HCT116 (cell line): ENCODE results near the gene SENP1. TPM values are rescaled to one million over a fixed set of nuclear protein-coding genes. Genes with fewer than 3 reads are reported as not detected.

Source experiments
- ATAC-seq: fragments of 200-7000 bp; cut with Tn5 transposase; 2 replicates; pipeline ENCODE4 v1.9.1; 2020; ENCODE audit warnings: mild to moderate bottlenecking, moderate library complexity
- BruUV-seq: library from RNA; stranded (reverse); fragments of 400-500 nt; replicated peaks from 2 replicates; lab custom pipeline; 2021; lab: Mats Ljungman, UMichigan
- CTCF ChIA-PET: fragments of 300-600 bp; sonication (Branson Sonifier 250); formaldehyde crosslinking; loops from one replicate; lab custom pipeline; 2021; ENCODE audit warnings: antibody characterized with exemption; lab: Charles Lee
- POLR2A ChIA-PET: fragments of 300-600, 350-600 bp; sonication (Branson Sonifier 250); formaldehyde crosslinking; loops from one replicate; lab custom pipeline; 2021; ENCODE audit warnings: antibody characterized with exemption; lab: Charles Lee
- RAD21 ChIA-PET, 2 experiments: fragments of 300-600 bp; sonication (Branson Sonifier 250); formaldehyde crosslinking; loops; one replicate each; lab custom pipeline; 2023; ENCODE audit warnings: low total read pairs in 2 of 2; ENCODE audit not compliant: uncharacterized antibody in 2 of 2, unreplicated experiment in 2 of 2, low non-redundant PET in 1 of 2; lab: Charles Lee
- DNase-seq: peaks from one replicate; pipeline ENCODE4 v3.0.0-alpha.2; 2010; ENCODE audit warnings: low read depth, low spot score
- H2AFZ ChIP-seq: fragments of 200-600 bp; shearing (Covaris generic), sonication (generic); 2 replicates; pipeline ENCODE4 v1.6.1; 2017; ENCODE audit warnings: low read depth, mixed run types, mixed read lengths, antibody characterized with exemption, low read length; ENCODE audit not compliant: poor library complexity, severe bottlenecking
- H3K27ac ChIP-seq: 2 replicates; pipeline ENCODE4 v1.5.1; 2012; ENCODE audit warnings: low read depth, low read length
- H3K27me3 ChIP-seq: fragments of 200-600 bp; sonication (generic); 2 replicates; pipeline ENCODE4 v1.6.1; 2016; ENCODE audit warnings: mixed run types, low read length, mixed read lengths; ENCODE audit not compliant: insufficient read depth
- H3K36me3 ChIP-seq, 2 experiments: fragments of 200-500 bp in 1 of 2; fragments of 200-600 bp in 1 of 2; sonication (Bioruptor generic) in 1 of 2; sonication (generic) in 1 of 2; 2 replicates each; pipeline versions ENCODE4 v1.5.1 to v1.6.1; 2014 to 2016; ENCODE audit warnings: low read length in 2 of 2, inconsistent platforms in 1 of 2, mixed read lengths in 1 of 2, mixed run types in 1 of 2; ENCODE audit not compliant: insufficient read depth in 2 of 2, control insufficient read depth in 1 of 2
- H3K4me1 ChIP-seq, 2 experiments: fragments of 200-600 bp in 1 of 2; sonication (generic) in 1 of 2; 2 replicates each; pipeline versions ENCODE4 v1.5.1 to v1.6.1; 2012 to 2017; ENCODE audit warnings: low read length in 2 of 2, inconsistent platforms in 1 of 2, mild to moderate bottlenecking in 1 of 2, mixed read lengths in 1 of 2, mixed run types in 1 of 2, moderate library complexity in 1 of 2; ENCODE audit not compliant: insufficient read depth in 2 of 2, control insufficient read depth in 1 of 2
- H3K4me2 ChIP-seq: fragments of 200-600 bp; sonication (generic); 2 replicates; pipeline ENCODE4 v1.6.1; 2017; ENCODE audit warnings: mixed run types, low read length, mixed read lengths
- H3K4me3 ChIP-seq, 2 experiments: fragments of 200-600 bp in 1 of 2; sonication (generic) in 1 of 2; replicated peaks in 1 of 2; 2 replicates each; pipeline ENCODE4 v1.5.1; 2011 to 2016; ENCODE audit warnings: low read length in 2 of 2, control low read depth in 1 of 2, low read depth in 1 of 2, mild to moderate bottlenecking in 1 of 2, mixed read lengths in 1 of 2, mixed run types in 1 of 2
- H3K79me2 ChIP-seq: fragments of 200-600 bp; sonication (generic); 2 replicates; pipeline ENCODE4 v1.6.1; 2017; ENCODE audit warnings: mild to moderate bottlenecking, mixed run types, low read length, moderate library complexity, mixed read lengths; ENCODE audit not compliant: insufficient read depth
- H3K9ac ChIP-seq: fragments of 200-600 bp; sonication (generic); 2 replicates; pipeline ENCODE4 v1.6.1; 2016; ENCODE audit warnings: low read length, mixed read lengths
- H3K9me2 ChIP-seq: fragments of 200-600 bp; sonication (generic), shearing (Covaris generic); 2 replicates; pipeline ENCODE4 v1.6.1; 2017; ENCODE audit warnings: mixed run types, mild to moderate bottlenecking, moderate library complexity; ENCODE audit not compliant: insufficient read depth
- H3K9me3 ChIP-seq, 2 experiments: fragments of 200-500 bp in 1 of 2; fragments of 200-600 bp in 1 of 2; sonication (Bioruptor generic) in 1 of 2; sonication (generic) in 1 of 2; 2 replicates each; pipeline ENCODE4 v1.6.1; 2014 to 2017; ENCODE audit warnings: low read length in 2 of 2, mixed read lengths in 2 of 2, inconsistent platforms in 1 of 2, low read depth in 1 of 2, mild to moderate bottlenecking in 1 of 2, mixed run types in 1 of 2, moderate library complexity in 1 of 2; ENCODE audit not compliant: control insufficient read depth in 1 of 2, insufficient read depth in 1 of 2
- H4K20me1 ChIP-seq: fragments of 200-600 bp; sonication (generic), shearing (Covaris generic); 2 replicates; pipeline ENCODE4 v1.6.1; 2017; ENCODE audit warnings: mixed run types, mild to moderate bottlenecking, moderate library complexity; ENCODE audit not compliant: insufficient read depth
- CBX3 ChIP-seq: IDR thresholded peaks from 2 replicates; pipeline ENCODE4 v1.6.1; 2012; ENCODE audit warnings: low read depth
- CEBPB ChIP-seq: IDR thresholded peaks from 2 replicates; pipeline ENCODE4 v1.6.1; 2012; ENCODE audit warnings: low read depth
- EGR1 ChIP-seq: IDR thresholded peaks from 2 replicates; pipeline ENCODE4 v1.6.1; 2012; ENCODE audit warnings: low read depth
- ELF1 ChIP-seq: IDR thresholded peaks from 2 replicates; pipeline ENCODE4 v1.6.1; 2012; ENCODE audit warnings: low read depth, borderline replicate concordance
- EZH2 ChIP-seq: fragments of 200-600 bp; sonication (generic); IDR thresholded peaks from 2 replicates; pipeline ENCODE4 v1.6.1; 2017; ENCODE audit warnings: antibody characterized with exemption, mixed run types
- EZH2phosphoT487 ChIP-seq: fragments of 200-600 bp; IDR thresholded peaks from 2 replicates; pipeline ENCODE4 v1.6.1; 2018; ENCODE audit warnings: antibody characterized with exemption, borderline replicate concordance
- FOSL1 ChIP-seq: IDR thresholded peaks from 2 replicates; pipeline ENCODE4 v1.6.1; 2012; ENCODE audit warnings: low read depth
- JUND ChIP-seq: IDR thresholded peaks from 2 replicates; pipeline ENCODE4 v1.6.1; 2012
- POLR2AphosphoS5 ChIP-seq: IDR thresholded peaks from 2 replicates; pipeline ENCODE4 v1.6.1; 2011; ENCODE audit warnings: mild to moderate bottlenecking, low read depth, low read length, moderate library complexity
- RAD21 ChIP-seq: IDR thresholded peaks from 2 replicates; pipeline ENCODE4 v1.6.1; 2012; ENCODE audit warnings: low read depth, mild to moderate bottlenecking
- TCF7L2 ChIP-seq: IDR thresholded peaks from 2 replicates; pipeline ENCODE4 v1.7.0; 2011; ENCODE audit warnings: borderline replicate concordance, inconsistent platforms; ENCODE audit not compliant: insufficient read depth, insufficient read length; ENCODE audit errors: extremely low read depth
- YY1 ChIP-seq: IDR thresholded peaks from 2 replicates; pipeline ENCODE4 v1.6.1; 2011; ENCODE audit warnings: low read length, low read depth, moderate library complexity, mild to moderate bottlenecking; ENCODE audit not compliant: insufficient replicate concordance; ENCODE audit errors: extremely low read depth
- ZFX ChIP-seq: fragments of 450-650 bp; IDR thresholded peaks from 2 replicates; pipeline ENCODE4 v1.6.1; 2017
- ZNF274 ChIP-seq: fragments of 200-500 bp; sonication (Bioruptor generic); IDR thresholded peaks from 2 replicates; pipeline ENCODE4 v1.6.1; 2014; ENCODE audit warnings: mild to moderate bottlenecking, low read depth, low read length, inconsistent platforms
- intact Hi-C: fragments of 100-400 bp; cut with micrococcal nuclease; formaldehyde crosslinking; loops from 2 replicates; pipeline ENCODE4 v1.10.0; 2022
- total RNA-seq: library from RNA; stranded (reverse); gene quantifications from one replicate; pipeline ENCODE4 v1.2.1, GENCODE V29; 2021; ENCODE audit not compliant: unreplicated experiment

Gene SENP1
- total RNA-seq, 1 experiment from 2014 or later = 17.7 TPM

- Histone ChIP-seq H3K9me3 (no peaks in the 10 kb centered on the region), H3K9ac (no peak overlapping the region), H3K4me3 (no peak overlapping the region), H3K4me1 (no peaks in the 10 kb centered on the region), H3K9me2 (no peaks in the 10 kb centered on the region), H4K20me1 (no peaks in the 10 kb centered on the region), H3K79me2 (no peaks in the 10 kb centered on the region), H3K27me3 (no peaks in the 10 kb centered on the region), H3K4me2 (no peak overlapping the region), H2AFZ (no peak overlapping the region), H3K27ac (no peak overlapping the region), H3K36me3 (peaks cover 21 to 22% of the 10 kb centered on the region in 2 experiments)
- POLR2A ChIA-PET = no interaction called here
- TF ChIP-seq ZNF274 (no peak), POLR2AphosphoS5 (no peak), CBX3 (no peak), FOSL1 (no peak), JUND (no peak), EZH2 (no peak), YY1 (no peak), RAD21 (no peak), TCF7L2 (no peak), ZFX (no peak), EZH2phosphoT487 (no peak), CEBPB (no peak), EGR1 (no peak), ELF1 (no peak)
- no TSS peak for BruUV-seq
- no peak for ATAC-seq
- intact Hi-C loops = no loop called here
- RAD21 ChIA-PET = no interaction called here
- CTCF ChIA-PET = no interaction called here
- no peak for DNase-seq
Measured at GRCh38 chr12:48045061-48045846, 60.6 kb downstream of the SENP1 start.
